ENCODE results near the gene RGS3.

DNA sequence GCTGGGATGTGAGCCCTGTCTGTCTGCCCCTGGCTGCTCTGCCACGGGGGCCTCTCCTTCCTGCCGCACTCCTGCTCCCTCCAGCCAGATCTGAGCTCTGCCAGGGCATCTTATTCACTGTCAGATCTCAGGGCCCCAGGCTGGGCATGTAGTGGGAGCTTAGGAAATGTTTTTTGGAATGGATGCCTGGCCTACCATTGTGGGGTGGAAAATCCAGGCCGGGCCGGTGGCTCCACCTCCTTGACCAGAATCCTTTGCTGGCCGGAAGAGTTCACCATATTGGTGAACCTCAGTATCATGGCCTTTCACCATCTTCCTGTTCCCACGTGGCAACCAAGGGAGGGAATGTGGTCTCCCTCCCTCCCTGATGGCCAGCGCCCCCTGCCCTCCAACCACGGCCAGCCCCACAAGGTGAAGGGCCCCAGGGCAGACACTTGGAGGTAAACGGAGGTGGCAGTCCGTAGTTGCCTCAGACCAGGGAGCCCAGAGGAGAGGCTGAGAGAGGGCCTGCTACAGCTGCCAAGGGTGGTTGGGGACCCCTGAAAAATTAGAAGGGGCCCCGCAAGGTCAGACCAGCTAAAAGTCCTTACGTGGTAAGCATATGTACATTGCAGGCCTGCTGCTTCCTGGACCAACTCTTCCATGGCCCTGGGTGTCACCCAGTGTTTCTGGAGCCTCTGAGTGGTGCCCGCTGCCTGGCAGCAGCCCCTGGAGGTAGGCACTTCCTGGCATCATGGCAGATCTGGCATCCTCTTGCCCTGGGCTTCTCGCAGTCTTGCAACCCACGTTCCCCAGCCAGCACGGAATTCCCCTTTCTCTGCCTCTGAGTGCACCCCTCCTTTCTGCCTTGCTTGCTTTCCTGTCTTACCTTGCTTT lies 153.3 kb downstream of the RGS3 start:
- TF ChIP-seq CREB1 (IDR thresholded peaks at IDR 0.05; ENCODE audit: low read depth) (no peak), TAF1 (IDR thresholded peaks at IDR 0.05; ENCODE audit: low read depth) (no peak), RAD21 (IDR thresholded peaks at IDR 0.05; ENCODE audit: low read depth) (no peak)
- TF ChIP-seq, protein P1, sequence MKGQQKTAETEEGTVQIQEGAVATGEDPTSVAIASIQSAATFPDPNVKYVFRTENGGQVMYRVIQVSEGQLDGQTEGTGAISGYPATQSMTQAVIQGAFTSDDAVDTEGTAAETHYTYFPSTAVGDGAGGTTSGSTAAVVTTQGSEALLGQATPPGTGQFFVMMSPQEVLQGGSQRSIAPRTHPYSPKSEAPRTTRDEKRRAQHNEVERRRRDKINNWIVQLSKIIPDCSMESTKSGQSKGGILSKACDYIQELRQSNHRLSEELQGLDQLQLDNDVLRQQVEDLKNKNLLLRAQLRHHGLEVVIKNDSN (IDR thresholded peaks at IDR 0.05): no peak
- TF ChIP-seq, protein P2, sequence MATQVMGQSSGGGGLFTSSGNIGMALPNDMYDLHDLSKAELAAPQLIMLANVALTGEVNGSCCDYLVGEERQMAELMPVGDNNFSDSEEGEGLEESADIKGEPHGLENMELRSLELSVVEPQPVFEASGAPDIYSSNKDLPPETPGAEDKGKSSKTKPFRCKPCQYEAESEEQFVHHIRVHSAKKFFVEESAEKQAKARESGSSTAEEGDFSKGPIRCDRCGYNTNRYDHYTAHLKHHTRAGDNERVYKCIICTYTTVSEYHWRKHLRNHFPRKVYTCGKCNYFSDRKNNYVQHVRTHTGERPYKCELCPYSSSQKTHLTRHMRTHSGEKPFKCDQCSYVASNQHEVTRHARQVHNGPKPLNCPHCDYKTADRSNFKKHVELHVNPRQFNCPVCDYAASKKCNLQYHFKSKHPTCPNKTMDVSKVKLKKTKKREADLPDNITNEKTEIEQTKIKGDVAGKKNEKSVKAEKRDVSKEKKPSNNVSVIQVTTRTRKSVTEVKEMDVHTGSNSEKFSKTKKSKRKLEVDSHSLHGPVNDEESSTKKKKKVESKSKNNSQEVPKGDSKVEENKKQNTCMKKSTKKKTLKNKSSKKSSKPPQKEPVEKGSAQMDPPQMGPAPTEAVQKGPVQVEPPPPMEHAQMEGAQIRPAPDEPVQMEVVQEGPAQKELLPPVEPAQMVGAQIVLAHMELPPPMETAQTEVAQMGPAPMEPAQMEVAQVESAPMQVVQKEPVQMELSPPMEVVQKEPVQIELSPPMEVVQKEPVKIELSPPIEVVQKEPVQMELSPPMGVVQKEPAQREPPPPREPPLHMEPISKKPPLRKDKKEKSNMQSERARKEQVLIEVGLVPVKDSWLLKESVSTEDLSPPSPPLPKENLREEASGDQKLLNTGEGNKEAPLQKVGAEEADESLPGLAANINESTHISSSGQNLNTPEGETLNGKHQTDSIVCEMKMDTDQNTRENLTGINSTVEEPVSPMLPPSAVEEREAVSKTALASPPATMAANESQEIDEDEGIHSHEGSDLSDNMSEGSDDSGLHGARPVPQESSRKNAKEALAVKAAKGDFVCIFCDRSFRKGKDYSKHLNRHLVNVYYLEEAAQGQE (IDR thresholded peaks at IDR 0.05; ENCODE audit: low read depth): no peak

Measured in Ishikawa (cell line).